Measurements from ENCODE around the gene MRI1. TPM values are rescaled to one million over a fixed set of nuclear protein-coding genes. Genes with fewer than 3 reads are reported as not detected.

Gene MRI1
- total and polyA plus RNA-seq, 4 experiments from 2014 or later: 3.5 to 52.3 (median 32.4) TPM

DNA sequence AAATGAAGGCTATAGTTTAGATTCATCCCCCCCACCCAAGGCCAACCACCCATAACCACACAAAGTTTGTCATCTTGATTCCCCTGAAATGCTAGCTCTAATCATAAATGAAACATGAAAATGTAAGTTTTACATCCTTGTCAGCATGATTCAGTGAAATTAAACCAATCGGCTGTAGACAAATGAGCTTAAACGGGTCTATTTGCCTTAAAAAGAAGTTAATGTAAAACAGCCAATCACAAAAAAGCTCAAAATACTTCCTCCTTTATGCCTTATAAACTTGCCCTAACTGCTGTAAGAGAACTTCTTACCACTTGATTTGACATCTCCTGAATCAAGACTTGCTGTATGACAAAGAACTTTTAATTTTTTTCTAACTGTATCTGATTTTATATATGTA is 34.5 kb upstream of the MRI1 start:
- DNase-seq: no peak
- POLR2A ChIA-PET (ENCODE audit: partially characterized antibody): interaction anchor here (1.1 kb wide), 1 partner anchor 18 kb away, joined by 3 read pairs; a partner anchor contains a TSS
- H3K27ac Mint-ChIP-seq: peak overlapping the region in 2 of 7 donors; percentile 9 to 47
- no peaks in the 10 kb centered on the region for H3K36me3 ChIP-seq (ENCODE audit: insufficient read depth, low read length)
- H3K4me1 Mint-ChIP-seq: peaks cover 6 to 19% (median 10%) of the 10 kb centered on the region in 4 donors
- CTCF ChIA-PET (ENCODE audit: partially characterized antibody): no interaction called here
- H3K36me3 Mint-ChIP-seq: no peaks in the 10 kb centered on the region
- peaks cover 19% of the 10 kb centered on the region for H3K4me1 ChIP-seq (ENCODE audit: insufficient read depth, low read length)
- no peaks in the 10 kb centered on the region for H3K9me3 Mint-ChIP-seq
- no peak overlapping the region for H3K27ac ChIP-seq (ENCODE audit: low read depth, low read length)
- no peak overlapping the region for H3K4me3 ChIP-seq (ENCODE audit: low read length in 2 of 2)
- H3K27me3 Mint-ChIP-seq: no peaks in the 10 kb centered on the region
- H3K9me3 ChIP-seq (ENCODE audit: control insufficient read depth in 1 of 2, low read length in 2 of 2): no peaks in the 10 kb centered on the region
- peak overlapping the region in 2 of 8 donors; percentile 1 to 12 for H3K4me3 Mint-ChIP-seq
- no peaks in the 10 kb centered on the region for H3K27me3 ChIP-seq (ENCODE audit: insufficient read depth, low read length)
- intact Hi-C loops (cut with micrococcal nuclease): loop anchor here (2.0 to 5.0 kb wide), 3 partner anchors 453 to 959 kb away; no protein-coding TSS in a partner anchor

DNA sequence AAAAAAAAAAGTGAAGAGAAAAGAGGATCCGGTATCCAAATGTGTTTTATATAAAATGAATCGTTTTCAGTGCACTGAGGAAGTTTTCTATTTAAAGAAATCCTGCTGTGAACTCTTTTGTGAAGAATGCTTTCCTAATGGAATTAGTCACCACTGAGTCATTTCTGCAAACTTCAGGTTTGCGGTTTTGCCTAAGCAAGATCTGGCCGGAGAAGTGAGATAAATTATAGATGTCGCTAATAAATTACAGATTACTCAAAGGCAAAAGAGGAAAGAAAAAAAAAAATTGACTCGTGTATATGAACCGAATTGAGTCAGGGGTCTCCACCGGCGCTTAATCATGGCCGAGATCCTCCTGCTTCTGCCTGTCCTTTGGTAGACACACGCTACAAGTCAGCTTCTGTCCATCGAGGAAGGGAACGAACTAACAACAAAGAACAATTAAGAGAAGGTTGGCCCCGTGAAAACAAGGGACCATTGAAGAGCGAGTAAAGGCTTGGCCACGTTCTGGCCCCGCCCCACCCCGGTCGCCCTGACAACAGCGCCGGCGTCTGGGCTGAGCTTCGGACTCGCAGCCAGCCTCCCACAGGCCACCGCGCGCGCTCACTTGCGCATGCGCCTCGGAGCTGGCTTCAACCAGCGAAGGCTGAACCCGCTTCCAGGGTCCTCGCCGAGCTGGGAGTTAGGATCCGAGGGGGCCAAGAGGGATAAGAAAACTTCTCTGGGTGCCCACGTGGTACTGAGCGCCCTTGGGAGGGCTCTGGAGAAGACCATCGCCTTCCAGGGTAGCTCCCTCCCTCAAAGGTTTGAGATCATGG is 33.0 kb upstream of the MRI1 start:
- Histone ChIP-seq H3K27ac (ENCODE audit: low read depth, low read length) (peak overlapping the region; percentile 59), H3K9me3 (ENCODE audit: control insufficient read depth in 1 of 2, low read length in 2 of 2) (no peaks in the 10 kb centered on the region), H3K4me3 (ENCODE audit: low read length in 2 of 2) (peak overlapping the region; percentile 79 to 87), H3K36me3 (ENCODE audit: insufficient read depth, low read length) (no peaks in the 10 kb centered on the region), H3K4me1 (ENCODE audit: insufficient read depth, low read length) (peaks cover 19% of the 10 kb centered on the region), H3K27me3 (ENCODE audit: insufficient read depth, low read length) (no peaks in the 10 kb centered on the region)
- Mint-ChIP-seq H3K27ac (peak overlapping the region; percentile 73 to 97 (median 94)), H3K27me3 (no peaks in the 10 kb centered on the region), H3K9me3 (no peaks in the 10 kb centered on the region), H3K4me1 (peaks cover 6 to 19% (median 10%) of the 10 kb centered on the region in 4 donors), H3K4me3 (peak overlapping the region; percentile 89 to 97 (median 92)), H3K36me3 (no peaks in the 10 kb centered on the region)
- ChIA-PET CTCF (ENCODE audit: partially characterized antibody) (interaction anchor here (0.8 to 1.2 kb wide), 7 partner anchors 10 to 754 kb away, joined by 3 to 5 read pairs (median 4); partner anchors contain the start of gene C19orf53), POLR2A (ENCODE audit: partially characterized antibody) (interaction anchor here (0.6 to 2.6 kb wide), 9 partner anchors 11 to 841 kb away, joined by 3 to 38 read pairs (median 4); partner anchors contain the start of genes C19orf53, NDUFB7 and ZSWIM4)
- intact Hi-C loops (cut with micrococcal nuclease): loop anchor here (1.0 to 5.0 kb wide), 4 partner anchors 16 to 957 kb away; a partner anchor contains a TSS
- peak; percentile 92 to 93 (median 92) for DNase-seq

DNA sequence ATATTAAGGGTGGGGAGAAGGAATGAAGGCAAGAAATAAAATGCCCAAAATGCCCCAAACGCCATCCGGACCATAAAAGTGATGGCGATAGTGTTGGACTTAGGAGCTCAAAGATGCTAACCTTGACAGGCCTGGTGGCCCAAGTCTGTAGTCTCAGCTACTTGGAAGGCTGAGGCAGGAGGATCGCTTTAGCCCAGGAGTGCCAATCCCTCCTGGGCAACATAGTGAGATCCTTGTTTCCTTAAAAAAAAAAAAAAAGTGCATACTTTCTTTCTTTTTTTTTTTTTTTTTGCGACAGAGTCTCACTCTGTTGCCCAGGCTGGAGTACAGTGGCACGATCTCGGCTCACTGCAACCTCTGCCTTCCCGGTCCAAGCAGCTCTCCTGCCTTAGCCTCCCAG is 32.0 kb upstream of the MRI1 start:
- H3K4me3 Mint-ChIP-seq: peak overlapping the region; percentile 68 to 94 (median 90)
- ChIA-PET CTCF (ENCODE audit: partially characterized antibody) (interaction anchor here (1.2 kb wide), 2 partner anchors 11 to 454 kb away, joined by 4 to 5 read pairs; no protein-coding TSS in a partner anchor), POLR2A (ENCODE audit: partially characterized antibody) (interaction anchor here (0.6 to 2.6 kb wide), 7 partner anchors 10 to 114 kb away, joined by 3 to 38 read pairs (median 5); partner anchors contain the start of genes C19orf53 and ZSWIM4)
- intact Hi-C loops (cut with micrococcal nuclease): loop anchor here (5.0 kb wide), 2 partner anchors 455 to 745 kb away; no protein-coding TSS in a partner anchor
- H3K27ac Mint-ChIP-seq: no peak overlapping the region
- H3K4me1 Mint-ChIP-seq: peaks cover 6 to 19% (median 10%) of the 10 kb centered on the region in 4 donors
- Histone ChIP-seq H3K27me3 (ENCODE audit: insufficient read depth, low read length) (no peaks in the 10 kb centered on the region), H3K9me3 (ENCODE audit: control insufficient read depth in 1 of 2, low read length in 2 of 2) (no peaks in the 10 kb centered on the region), H3K36me3 (ENCODE audit: insufficient read depth, low read length) (no peaks in the 10 kb centered on the region), H3K27ac (ENCODE audit: low read depth, low read length) (no peak overlapping the region), H3K4me3 (ENCODE audit: low read length in 2 of 2) (no peak overlapping the region), H3K4me1 (ENCODE audit: insufficient read depth, low read length) (peaks cover 19% of the 10 kb centered on the region)
- DNase-seq: no peak
- H3K27me3 Mint-ChIP-seq: no peaks in the 10 kb centered on the region
- H3K9me3 Mint-ChIP-seq: no peaks in the 10 kb centered on the region
- no peaks in the 10 kb centered on the region for H3K36me3 Mint-ChIP-seq

DNA sequence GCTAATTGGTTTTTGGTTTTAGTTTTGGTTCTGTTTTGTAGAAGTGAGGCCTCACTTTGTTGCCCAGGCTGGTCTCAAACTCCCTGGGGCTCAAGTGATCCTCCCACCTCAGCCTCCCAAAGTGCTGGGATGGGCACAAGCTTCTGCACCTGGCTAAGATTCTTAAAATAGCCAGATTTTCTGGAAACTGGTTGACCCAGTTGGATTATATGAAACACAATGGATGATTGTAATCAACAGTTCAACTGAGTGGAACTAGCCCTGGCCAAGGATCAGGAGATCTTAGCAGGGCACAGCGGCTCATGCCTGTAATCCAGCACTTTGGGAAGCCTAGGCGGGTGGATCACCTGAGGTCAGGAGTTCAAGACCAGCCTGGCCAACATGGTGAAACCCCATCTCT is 29.6 kb upstream of the MRI1 start:
- intact Hi-C loops (cut with micrococcal nuclease): loop anchor here (5.0 kb wide), 2 partner anchors 457 to 747 kb away; no protein-coding TSS in a partner anchor
- no peak for DNase-seq
- Histone ChIP-seq H3K27ac (ENCODE audit: low read depth, low read length) (no peak overlapping the region), H3K9me3 (ENCODE audit: control insufficient read depth in 1 of 2, low read length in 2 of 2) (no peaks in the 10 kb centered on the region), H3K36me3 (ENCODE audit: insufficient read depth, low read length) (no peaks in the 10 kb centered on the region), H3K27me3 (ENCODE audit: insufficient read depth, low read length) (no peaks in the 10 kb centered on the region), H3K4me1 (ENCODE audit: insufficient read depth, low read length) (peaks cover 19% of the 10 kb centered on the region), H3K4me3 (ENCODE audit: low read length in 2 of 2) (no peak overlapping the region)
- no peak overlapping the region for H3K4me3 Mint-ChIP-seq
- H3K9me3 Mint-ChIP-seq: no peaks in the 10 kb centered on the region
- ChIA-PET POLR2A (ENCODE audit: partially characterized antibody) (interaction anchor here (1.2 kb wide), 1 partner anchor 13 kb away, joined by 5 read pairs; a partner anchor contains a TSS), CTCF (ENCODE audit: partially characterized antibody) (no interaction called here)
- H3K4me1 Mint-ChIP-seq: peaks cover 6 to 19% (median 10%) of the 10 kb centered on the region in 4 donors
- no peak overlapping the region for H3K27ac Mint-ChIP-seq
- no peaks in the 10 kb centered on the region for H3K27me3 Mint-ChIP-seq
- H3K36me3 Mint-ChIP-seq: no peaks in the 10 kb centered on the region

DNA sequence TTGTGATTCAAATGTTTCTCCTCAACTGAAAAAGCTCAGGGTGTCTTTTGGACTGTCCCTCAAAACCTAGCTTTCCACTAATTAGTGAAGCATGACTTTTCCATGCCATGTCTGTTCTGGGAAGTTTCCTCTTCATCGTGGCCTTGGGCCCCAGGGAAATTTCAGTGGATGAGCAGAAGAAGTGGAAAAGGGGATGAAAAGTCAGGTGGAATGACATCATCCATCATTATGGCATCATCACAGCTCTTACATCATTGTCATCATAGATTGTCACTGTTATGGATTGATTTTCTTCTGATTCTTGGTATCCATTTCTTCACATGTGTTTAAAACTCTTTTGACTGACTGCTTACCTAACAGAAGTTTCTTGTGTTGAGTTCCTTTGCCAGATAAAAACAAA is 26.2 kb upstream of the MRI1 start:
- no peak for DNase-seq
- H3K4me3 Mint-ChIP-seq: no peak overlapping the region
- POLR2A ChIA-PET (ENCODE audit: partially characterized antibody): interaction anchor here (1.1 kb wide), 1 partner anchor 9 kb away, joined by 3 read pairs; a partner anchor contains a TSS

GRCh38 chr19:13741893-13742292 is 22.4 kb upstream of the MRI1 start:
- H3K27me3 Mint-ChIP-seq: no peaks in the 10 kb centered on the region
- CTCF ChIA-PET (ENCODE audit: partially characterized antibody): interaction anchor here (0.7 kb wide), 1 partner anchor 71 kb away, joined by 4 read pairs; no protein-coding TSS in a partner anchor

More for the DNA sequence above, 26.2 kb upstream of the MRI1 start:
- H3K27ac Mint-ChIP-seq: no peak overlapping the region
- CTCF ChIA-PET (ENCODE audit: partially characterized antibody): no interaction called here
- Histone ChIP-seq H3K36me3 (ENCODE audit: insufficient read depth, low read length) (no peaks in the 10 kb centered on the region), H3K27ac (ENCODE audit: low read depth, low read length) (no peak overlapping the region), H3K27me3 (ENCODE audit: insufficient read depth, low read length) (no peaks in the 10 kb centered on the region), H3K9me3 (ENCODE audit: control insufficient read depth in 1 of 2, low read length in 2 of 2) (no peaks in the 10 kb centered on the region), H3K4me3 (ENCODE audit: low read length in 2 of 2) (no peak overlapping the region), H3K4me1 (ENCODE audit: insufficient read depth, low read length) (no peaks in the 10 kb centered on the region)
- intact Hi-C loops (cut with micrococcal nuclease): no loop called here
- peaks cover 0 to 9% of the 10 kb centered on the region in 2 donors for H3K36me3 Mint-ChIP-seq
- no peaks in the 10 kb centered on the region for H3K4me1 Mint-ChIP-seq
- no peaks in the 10 kb centered on the region for H3K9me3 Mint-ChIP-seq
- no peaks in the 10 kb centered on the region for H3K27me3 Mint-ChIP-seq

DNA sequence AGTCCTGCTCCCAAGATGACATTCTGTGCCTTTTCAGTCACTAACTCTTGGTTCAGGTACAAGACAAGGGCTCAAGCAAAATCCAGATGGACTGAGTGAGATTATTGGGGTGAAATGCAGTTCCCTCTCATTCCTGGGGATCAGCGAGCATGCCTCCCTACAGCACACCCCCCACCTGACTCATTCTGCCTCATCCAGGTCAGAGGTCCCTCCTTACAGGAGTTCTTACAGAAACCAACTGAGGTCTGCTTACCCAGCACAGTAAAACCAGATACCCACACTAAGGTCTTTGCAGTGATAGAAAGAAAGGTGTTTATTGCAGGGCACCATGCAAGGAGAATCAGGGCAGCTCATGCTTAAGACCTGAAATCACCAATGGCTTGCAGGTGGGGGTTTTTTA is 21.6 kb upstream of the MRI1 start:
- Mint-ChIP-seq H3K9me3 (no peaks in the 10 kb centered on the region), H3K4me1 (peaks cover 2 to 8% (median 5%) of the 10 kb centered on the region in 4 donors), H3K27me3 (no peaks in the 10 kb centered on the region), H3K27ac (peak overlapping the region in 1 of 7 donors; percentile 42), H3K4me3 (no peak overlapping the region), H3K36me3 (peaks cover 0 to 9% of the 10 kb centered on the region in 2 donors)
- no peaks in the 10 kb centered on the region for H3K36me3 ChIP-seq (ENCODE audit: insufficient read depth, low read length)
- CTCF ChIA-PET (ENCODE audit: partially characterized antibody): interaction anchor here (0.6 to 0.7 kb wide), 2 partner anchors 70 to 553 kb away, joined by 3 to 4 read pairs; no protein-coding TSS in a partner anchor
- H3K9me3 ChIP-seq (ENCODE audit: control insufficient read depth in 1 of 2, low read length in 2 of 2): no peaks in the 10 kb centered on the region
- DNase-seq: no peak
- H3K27ac ChIP-seq (ENCODE audit: low read depth, low read length): no peak overlapping the region
- POLR2A ChIA-PET (ENCODE audit: partially characterized antibody): interaction anchor here (1.0 kb wide), 1 partner anchor 11 kb away, joined by 4 read pairs; no protein-coding TSS in a partner anchor
- H3K4me3 ChIP-seq (ENCODE audit: low read length in 2 of 2): no peak overlapping the region
- H3K27me3 ChIP-seq (ENCODE audit: insufficient read depth, low read length): no peaks in the 10 kb centered on the region
- intact Hi-C loops (cut with micrococcal nuclease): no loop called here
- peaks cover 6% of the 10 kb centered on the region for H3K4me1 ChIP-seq (ENCODE audit: insufficient read depth, low read length)

More at GRCh38 chr19:13741893-13742292, 22.4 kb upstream of the MRI1 start:
- peaks cover under 1% of the 10 kb centered on the region for H3K4me1 ChIP-seq (ENCODE audit: insufficient read depth, low read length)
- H3K27ac Mint-ChIP-seq: no peak overlapping the region
- POLR2A ChIA-PET (ENCODE audit: partially characterized antibody): interaction anchor here (1.0 kb wide), 1 partner anchor 10 kb away, joined by 4 read pairs; no protein-coding TSS in a partner anchor
- intact Hi-C loops (cut with micrococcal nuclease): no loop called here
- no peak overlapping the region for H3K4me3 Mint-ChIP-seq
- H3K27me3 ChIP-seq (ENCODE audit: insufficient read depth, low read length): no peaks in the 10 kb centered on the region
- H3K9me3 Mint-ChIP-seq: no peaks in the 10 kb centered on the region
- peaks cover 0 to 1% (median under 1%) of the 10 kb centered on the region in 4 donors for H3K4me1 Mint-ChIP-seq
- no peak for DNase-seq
- no peak overlapping the region for H3K27ac ChIP-seq (ENCODE audit: low read depth, low read length)
- H3K36me3 Mint-ChIP-seq: peaks cover 0 to 9% of the 10 kb centered on the region in 2 donors
- no peaks in the 10 kb centered on the region for H3K9me3 ChIP-seq (ENCODE audit: control insufficient read depth in 1 of 2, low read length in 2 of 2)
- no peak overlapping the region for H3K4me3 ChIP-seq (ENCODE audit: low read length in 2 of 2)
- H3K36me3 ChIP-seq (ENCODE audit: insufficient read depth, low read length): no peaks in the 10 kb centered on the region

Data from CD4-positive, alpha-beta memory T cell (primary cell).